Caco-2 (cell line): ENCODE results near the gene ZNF593. TPM values are rescaled to one million over a fixed set of nuclear protein-coding genes. Genes with fewer than 3 reads are reported as not detected.

ENCODE experiments used
- BruUV-seq: library from RNA; stranded (reverse); fragments of 400-500 nt; replicated peaks from 2 replicates; lab custom pipeline; 2021; lab: Mats Ljungman, UMichigan
- CTCF ChIA-PET: fragments of 300-600 bp; sonication (Branson Sonifier 250); formaldehyde crosslinking; loops from one replicate; lab custom pipeline; 2022; ENCODE audit warnings: antibody characterized with exemption; lab: Charles Lee
- POLR2A ChIA-PET: fragments of 300-600 bp; sonication (Branson Sonifier 250); formaldehyde crosslinking; loops from one replicate; lab custom pipeline; 2022; ENCODE audit warnings: antibody characterized with exemption; lab: Charles Lee
- DNase-seq, 2 experiments: peaks; one replicate each; pipeline versions ENCODE4 v3.0.0 to v3.0.0-alpha.2; 2020 to 2022
- H3K27me3 ChIP-seq: replicated peaks from 2 replicates; pipeline ENCODE4 v1.6.0; 2011; ENCODE audit warnings: low read length; ENCODE audit not compliant: control insufficient read depth, insufficient read depth
- H3K36me3 ChIP-seq: 2 replicates; pipeline ENCODE4 v1.5.1; 2011; ENCODE audit warnings: low read length; ENCODE audit not compliant: control insufficient read depth, insufficient read depth
- H3K4me1 ChIP-seq: fragments of 250-450 bp; sonication (Bioruptor Pico); 2 replicates; pipeline ENCODE4 v1.5.1; 2020; ENCODE audit warnings: mild to moderate bottlenecking
- H3K4me3 ChIP-seq: 2 replicates; pipeline ENCODE4 v1.5.1; 2011; ENCODE audit warnings: low read depth, mild to moderate bottlenecking, control low read depth, low read length
- H3K9me3 ChIP-seq: fragments of 250-450 bp; sonication (Bioruptor Pico); 2 replicates; pipeline ENCODE4 v1.5.1; 2020; ENCODE audit warnings: mild to moderate bottlenecking, moderate library complexity
- H3K27ac Mint-ChIP-seq: one replicate; pipeline ENCODE4 v1.8.0; 2022; ENCODE audit warnings: mixed read lengths; ENCODE audit not compliant: unreplicated experiment
- H3K27me3 Mint-ChIP-seq: one replicate; pipeline ENCODE4 v1.8.0; 2022; ENCODE audit warnings: mixed read lengths; ENCODE audit not compliant: insufficient read depth, unreplicated experiment
- H3K36me3 Mint-ChIP-seq: one replicate; pipeline ENCODE4 v1.8.0; 2022; ENCODE audit warnings: mild to moderate bottlenecking, mixed read lengths; ENCODE audit not compliant: insufficient read depth, unreplicated experiment
- H3K4me1 Mint-ChIP-seq: one replicate; pipeline ENCODE4 v1.8.0; 2022; ENCODE audit warnings: low read depth, mixed read lengths; ENCODE audit not compliant: unreplicated experiment
- H3K4me3 Mint-ChIP-seq: one replicate; pipeline ENCODE4 v1.8.0; 2022; ENCODE audit warnings: mild to moderate bottlenecking, moderate library complexity, mixed read lengths; ENCODE audit not compliant: unreplicated experiment
- H3K9me3 Mint-ChIP-seq: one replicate; pipeline ENCODE4 v1.8.0; 2022; ENCODE audit warnings: mixed read lengths; ENCODE audit not compliant: unreplicated experiment
- intact Hi-C: fragments of 100-400 bp; cut with micrococcal nuclease; formaldehyde crosslinking; loops from one replicate; pipeline ENCODE4 v1.10.0; 2022; ENCODE audit not compliant: unreplicated experiment
- total RNA-seq: library from RNA; stranded (reverse); gene quantifications from 2 replicates; pipeline ENCODE4 v1.2.3, GENCODE V29; 2022
- TF ChIP-seq, protein P1 (sequence below), 2 experiments: fragments of 200-600 bp in 1 of 2; IDR thresholded peaks; 1 replicate in 1 of 2; 2 replicates in 1 of 2; pipeline versions ENCODE4 v1.5.1 to v1.8.0; 2011 to 2022; ENCODE audit warnings: antibody characterized with exemption in 1 of 2, control low read depth in 1 of 2, inconsistent platforms in 1 of 2, low read depth in 1 of 2, low read length in 1 of 2, mild to moderate bottlenecking in 1 of 2, moderate library complexity in 1 of 2; ENCODE audit not compliant: insufficient read depth in 1 of 2, severe bottlenecking in 1 of 2, unreplicated experiment in 1 of 2

The ZNF593 gene
- total RNA-seq, 1 experiment from 2014 or later, result 50.0 TPM

DNA sequence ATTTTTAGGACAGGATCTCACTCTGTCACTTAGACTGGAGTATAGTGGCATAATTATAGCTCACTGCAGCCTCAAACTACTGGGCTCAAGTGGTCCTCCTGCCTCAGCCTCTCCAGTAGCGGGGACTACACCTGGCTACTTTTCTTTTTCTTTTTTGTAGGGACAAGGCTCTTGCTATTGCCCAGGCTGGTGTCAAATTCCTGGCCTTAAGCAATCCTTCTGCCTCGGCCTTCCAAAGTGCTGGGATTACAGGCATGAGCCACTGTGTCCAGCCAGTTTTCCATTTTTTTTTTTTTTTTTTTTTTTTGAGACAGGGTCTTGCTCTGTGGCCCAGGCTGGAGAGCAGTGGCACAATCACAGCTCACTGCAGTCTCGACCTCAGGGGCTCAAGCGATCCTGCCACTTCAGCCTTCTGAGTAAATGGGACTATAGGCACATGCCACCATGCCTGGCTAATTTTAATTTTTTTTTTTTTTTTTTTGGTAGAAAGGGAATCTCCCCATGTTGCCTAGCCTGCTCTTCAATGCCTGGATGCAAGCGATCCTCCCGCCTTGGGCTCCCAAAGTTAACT lies 43.7 kb downstream of the ZNF593 start:
- TF ChIP-seq, protein P1, sequence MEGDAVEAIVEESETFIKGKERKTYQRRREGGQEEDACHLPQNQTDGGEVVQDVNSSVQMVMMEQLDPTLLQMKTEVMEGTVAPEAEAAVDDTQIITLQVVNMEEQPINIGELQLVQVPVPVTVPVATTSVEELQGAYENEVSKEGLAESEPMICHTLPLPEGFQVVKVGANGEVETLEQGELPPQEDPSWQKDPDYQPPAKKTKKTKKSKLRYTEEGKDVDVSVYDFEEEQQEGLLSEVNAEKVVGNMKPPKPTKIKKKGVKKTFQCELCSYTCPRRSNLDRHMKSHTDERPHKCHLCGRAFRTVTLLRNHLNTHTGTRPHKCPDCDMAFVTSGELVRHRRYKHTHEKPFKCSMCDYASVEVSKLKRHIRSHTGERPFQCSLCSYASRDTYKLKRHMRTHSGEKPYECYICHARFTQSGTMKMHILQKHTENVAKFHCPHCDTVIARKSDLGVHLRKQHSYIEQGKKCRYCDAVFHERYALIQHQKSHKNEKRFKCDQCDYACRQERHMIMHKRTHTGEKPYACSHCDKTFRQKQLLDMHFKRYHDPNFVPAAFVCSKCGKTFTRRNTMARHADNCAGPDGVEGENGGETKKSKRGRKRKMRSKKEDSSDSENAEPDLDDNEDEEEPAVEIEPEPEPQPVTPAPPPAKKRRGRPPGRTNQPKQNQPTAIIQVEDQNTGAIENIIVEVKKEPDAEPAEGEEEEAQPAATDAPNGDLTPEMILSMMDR (IDR thresholded peaks at IDR 0.05; ENCODE audit: insufficient read depth in 1 of 2, low read depth in 1 of 2, low read length in 1 of 2, severe bottlenecking in 1 of 2, unreplicated experiment in 1 of 2), result no peak
- Mint-ChIP-seq H3K4me3 (no peak overlapping the region), H3K36me3 (no peaks in the 10 kb centered on the region), H3K4me1 (no peaks in the 10 kb centered on the region), H3K27me3 (peaks cover 5% of the 10 kb centered on the region), H3K27ac (no peak overlapping the region), H3K9me3 (no peaks in the 10 kb centered on the region)
- intact Hi-C loops, result no loop called here
- no peaks in the 10 kb centered on the region for H3K27me3 ChIP-seq
- H3K36me3 ChIP-seq, result no peaks in the 10 kb centered on the region
- H3K4me1 ChIP-seq, result no peaks in the 10 kb centered on the region
- no peak for DNase-seq
- ChIA-PET POLR2A (no interaction called here), CTCF (interaction anchor here (0.6 kb wide), 1 partner anchor 26 kb away, joined by 8 read pairs; no protein-coding TSS in a partner anchor)
- no peak overlapping the region for H3K4me3 ChIP-seq
- H3K9me3 ChIP-seq, result no peaks in the 10 kb centered on the region
- no TSS peak for BruUV-seq

DNA sequence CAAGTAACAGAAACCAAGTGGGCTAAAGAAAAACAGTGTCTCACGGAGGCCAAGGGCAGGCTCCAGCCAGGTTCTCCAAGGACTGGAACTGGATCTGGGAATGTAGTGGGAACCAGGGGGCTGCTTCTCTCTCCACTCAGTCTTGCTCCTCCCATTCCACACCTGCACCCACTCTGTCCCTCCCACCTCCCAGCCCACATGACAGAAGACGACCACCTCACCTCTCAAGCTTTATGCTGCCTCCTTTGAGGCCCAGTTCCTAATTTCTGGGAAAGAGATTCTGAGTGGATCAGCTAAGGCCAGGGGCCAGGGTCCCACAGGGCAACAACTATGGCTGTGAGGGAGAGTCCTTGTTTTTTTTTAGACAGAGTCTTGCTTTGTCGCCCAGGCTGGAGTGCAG lies 45.5 kb downstream of the ZNF593 start:
- POLR2A ChIA-PET, result no interaction called here
- Histone ChIP-seq H3K36me3 (no peaks in the 10 kb centered on the region), H3K4me1 (no peaks in the 10 kb centered on the region), H3K27me3 (no peaks in the 10 kb centered on the region), H3K4me3 (no peak overlapping the region), H3K9me3 (no peaks in the 10 kb centered on the region)
- TF ChIP-seq, protein P1 (IDR thresholded peaks at IDR 0.05; ENCODE audit: insufficient read depth in 1 of 2, low read depth in 1 of 2, low read length in 1 of 2, severe bottlenecking in 1 of 2, unreplicated experiment in 1 of 2), result no peak
- no peak for DNase-seq
- Mint-ChIP-seq H3K9me3 (no peaks in the 10 kb centered on the region), H3K27me3 (peaks cover 3% of the 10 kb centered on the region), H3K36me3 (no peaks in the 10 kb centered on the region), H3K4me3 (no peak overlapping the region), H3K4me1 (no peaks in the 10 kb centered on the region), H3K27ac (no peak overlapping the region)
- intact Hi-C loops, result no loop called here
- BruUV-seq, result no TSS peak
- CTCF ChIA-PET, result interaction anchor here (0.6 kb wide), 1 partner anchor 203 kb away, joined by 3 read pairs; no protein-coding TSS in a partner anchor

DNA sequence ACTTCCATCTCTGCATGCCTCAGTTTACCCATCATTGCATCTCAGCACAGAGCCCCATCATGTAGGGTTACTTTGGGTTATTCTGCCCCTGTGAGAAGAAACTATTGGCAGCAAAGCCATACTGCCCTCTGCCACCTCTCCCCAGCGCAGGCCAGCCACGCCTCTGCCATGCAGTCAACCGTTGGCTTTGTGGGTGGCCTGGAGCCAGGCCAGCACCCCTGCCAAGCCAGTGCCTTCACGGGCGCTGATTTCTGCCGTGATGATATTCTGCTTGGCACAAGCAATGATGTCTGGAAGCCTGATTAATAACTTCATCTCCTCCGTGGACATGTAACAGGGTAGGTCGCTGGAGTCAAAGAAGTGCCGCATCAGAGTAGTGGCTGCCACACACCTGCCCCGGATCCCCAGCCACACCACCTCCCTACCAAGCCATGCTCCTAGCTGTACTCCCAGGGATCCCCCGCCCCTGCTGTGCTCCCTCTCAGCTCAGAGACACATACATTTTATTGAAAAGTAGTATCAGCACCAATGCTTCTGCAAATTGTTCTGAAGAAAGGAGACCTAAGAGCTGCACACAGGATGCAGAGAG lies 49.3 kb downstream of the ZNF593 start:
- no peaks in the 10 kb centered on the region for H3K9me3 Mint-ChIP-seq
- H3K27ac Mint-ChIP-seq, result no peak overlapping the region
- Histone ChIP-seq H3K4me1 (no peaks in the 10 kb centered on the region), H3K4me3 (no peak overlapping the region), H3K27me3 (no peaks in the 10 kb centered on the region), H3K36me3 (no peaks in the 10 kb centered on the region), H3K9me3 (no peaks in the 10 kb centered on the region)
- DNase-seq, result no peak
- H3K27me3 Mint-ChIP-seq, result no peaks in the 10 kb centered on the region
- ChIA-PET CTCF (no interaction called here), POLR2A (no interaction called here)
- intact Hi-C loops, result no loop called here
- no peaks in the 10 kb centered on the region for H3K36me3 Mint-ChIP-seq
- no peaks in the 10 kb centered on the region for H3K4me1 Mint-ChIP-seq
- TF ChIP-seq, protein P1 (IDR thresholded peaks at IDR 0.05; ENCODE audit: insufficient read depth in 1 of 2, low read depth in 1 of 2, low read length in 1 of 2, severe bottlenecking in 1 of 2, unreplicated experiment in 1 of 2), result no peak
- no peak overlapping the region for H3K4me3 Mint-ChIP-seq
- no TSS peak for BruUV-seq

Other genes with a start within 250 kb of the ZNF593 start
- gene PAFAH2, start 171.8 kb upstream of the ZNF593 start, total RNA-seq, result 8.0 and 11.1 TPM in 2 replicates
- gene EXTL1, start 148.1 kb upstream of the ZNF593 start, total RNA-seq, result 0.09 and 0.34 TPM in 2 replicates
- gene SLC30A2, start 123.8 kb upstream of the ZNF593 start, total RNA-seq, result 1.1 and 3.0 TPM in 2 replicates
- not detected in 2 replicates for gene TRIM63, start 102.3 kb upstream of the ZNF593 start, total RNA-seq
- 5.5 and 6.0 TPM in 2 replicates for gene PDIK1L, start 58.1 kb upstream of the ZNF593 start, total RNA-seq
- gene FAM110D, start 10.8 kb upstream of the ZNF593 start, total RNA-seq, result 0.12 and 0.16 TPM in 2 replicates
- not detected in 2 replicates for gene C1orf232, start 945 bp upstream of the ZNF593 start, total RNA-seq
- 0.45 TPM in 1 of 2 replicates, not detected in the other for gene ZNF593OS, start 1.9 kb downstream of the ZNF593 start, total RNA-seq
- gene CNKSR1, start 7.6 kb downstream of the ZNF593 start, total RNA-seq, result 15.6 and 16.1 TPM in 2 replicates
- gene CATSPER4, start 20.7 kb downstream of the ZNF593 start, total RNA-seq, result 0.20 TPM in 1 of 2 replicates, not detected in the other
- gene CEP85, start 64.3 kb downstream of the ZNF593 start, total RNA-seq, result 19.7 and 22.4 TPM in 2 replicates
- gene SH3BGRL3, start 110.2 kb downstream of the ZNF593 start, total RNA-seq, result 73.4 and 74.3 TPM in 2 replicates
- gene UBXN11, start 136.7 kb downstream of the ZNF593 start, total RNA-seq, result 12.5 TPM in 2 replicates
- gene CD52, start 148.1 kb downstream of the ZNF593 start, total RNA-seq, result not detected in 2 replicates
- gene CRYBG2, start 184.2 kb downstream of the ZNF593 start, total RNA-seq, result 63.3 and 66.1 TPM in 2 replicates
- not detected in 2 replicates for gene ZNF683, start 202.8 kb downstream of the ZNF593 start, total RNA-seq
- 5.7 TPM in 2 replicates for gene LIN28A, start 240.9 kb downstream of the ZNF593 start, total RNA-seq